Adipocyte (in vitro differentiated cells): ENCODE data around the gene RPAP3.
"Not testable (repeated sequence)": the region's sequence is repeated elsewhere in the genome, so short reads cannot be mapped to it uniquely, and the experiment has no call there.

Source experiments
- DNase-seq: peaks from one replicate; pipeline ENCODE4 v3.0.0-alpha.2; 2015; ENCODE audit warnings: low read depth
- H3K27me3 ChIP-seq: replicated peaks from 2 replicates; pipeline ENCODE4 v1.7.0; 2013; ENCODE audit warnings: mild to moderate bottlenecking, low read length, moderate library complexity; ENCODE audit not compliant: control insufficient read depth, insufficient read depth
- H3K36me3 ChIP-seq: 2 replicates; pipeline ENCODE4 v1.7.0; 2013; ENCODE audit warnings: low read length, mild to moderate bottlenecking, moderate library complexity; ENCODE audit not compliant: control insufficient read depth, insufficient read depth, severe bottlenecking
- H3K4me1 ChIP-seq: 2 replicates; pipeline ENCODE4 v1.7.0; 2013; ENCODE audit warnings: mild to moderate bottlenecking, low read length, moderate library complexity; ENCODE audit not compliant: control insufficient read depth, insufficient read depth
- H3K4me3 ChIP-seq: 2 replicates; pipeline ENCODE4 v1.7.0; 2013; ENCODE audit warnings: mild to moderate bottlenecking, low read length, moderate library complexity
- H3K9ac ChIP-seq: 2 replicates; pipeline ENCODE4 v1.7.0; 2013; ENCODE audit warnings: mild to moderate bottlenecking, low read length, moderate library complexity
- H3K9me3 ChIP-seq: 2 replicates; pipeline ENCODE4 v1.7.0; 2013; ENCODE audit warnings: mild to moderate bottlenecking, low read length, moderate library complexity; ENCODE audit not compliant: control insufficient read depth

RPAP3 gene

DNA sequence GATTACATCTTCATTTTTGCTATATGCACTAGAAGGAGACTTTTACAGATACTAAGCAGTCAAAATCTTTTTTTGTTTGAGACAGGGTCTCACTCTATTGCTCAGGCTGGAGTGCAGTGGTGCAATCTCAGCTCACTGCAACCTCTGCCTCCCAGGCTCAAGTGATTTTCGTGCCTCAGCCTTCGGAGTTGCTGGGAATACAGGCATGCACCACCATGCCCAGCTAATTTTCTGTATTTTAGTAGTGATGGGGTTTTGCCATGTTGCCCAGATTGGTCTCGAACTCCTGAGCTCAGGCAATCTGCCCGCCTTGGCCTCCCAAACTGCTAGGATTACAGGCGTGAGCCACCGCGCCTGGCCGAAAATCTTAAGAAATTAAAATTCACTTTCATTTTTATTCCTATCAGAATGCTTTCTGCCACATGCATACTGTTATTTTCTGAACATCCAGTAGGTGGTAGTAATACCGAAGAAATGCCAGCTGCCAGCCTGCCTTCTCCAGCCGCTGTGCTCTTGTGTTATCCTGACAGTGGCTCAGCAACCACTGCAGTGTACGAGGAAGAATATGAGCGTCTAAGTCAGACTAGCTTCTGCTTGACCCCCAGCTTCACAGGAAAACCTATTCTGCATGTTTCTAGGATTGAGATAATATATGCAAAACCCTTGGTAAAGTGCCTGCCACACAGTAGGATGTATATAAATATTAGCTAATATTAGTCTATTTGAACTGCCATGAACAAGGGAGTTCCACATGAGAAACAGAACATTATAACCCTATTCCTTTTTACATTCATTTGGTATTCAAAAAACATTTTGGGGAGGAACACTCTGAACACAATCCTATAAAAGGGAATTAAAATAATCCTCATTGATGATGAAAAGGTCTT is 54.2 kb downstream of the RPAP3 start:
- Histone ChIP-seq H3K9ac (no peak overlapping the region), H3K36me3 (no peaks in the 10 kb centered on the region), H3K9me3 (no peaks in the 10 kb centered on the region), H3K27me3 (no peaks in the 10 kb centered on the region), H3K4me1 (peaks cover 14% of the 10 kb centered on the region), H3K4me3 (peak overlapping the region; percentile 19)
- peak; percentile 72 for DNase-seq

DNA sequence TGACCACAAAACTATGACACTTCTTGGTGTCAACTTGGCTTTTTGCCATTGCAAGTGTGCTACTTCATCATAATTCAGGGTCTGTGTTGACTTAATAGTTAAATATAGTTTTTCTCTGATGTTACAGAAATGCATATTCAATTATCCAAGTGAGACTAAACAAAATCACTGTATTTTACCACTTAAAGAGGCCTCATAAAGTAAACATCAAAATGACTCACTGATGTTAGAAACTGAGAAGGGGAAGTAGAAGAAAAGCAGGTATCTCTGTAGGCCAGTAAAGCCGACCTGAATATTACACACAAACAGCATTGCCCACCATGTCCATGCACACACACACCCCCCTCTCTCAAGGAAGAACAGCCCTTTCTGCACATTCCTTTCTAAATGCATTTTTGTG is 55.4 kb downstream of the RPAP3 start:
- no peaks in the 10 kb centered on the region for H3K9me3 ChIP-seq
- no peak overlapping the region for H3K9ac ChIP-seq
- DNase-seq, result peak; percentile 5
- H3K4me3 ChIP-seq, result no peak overlapping the region
- H3K4me1 ChIP-seq, result peaks cover 14% of the 10 kb centered on the region
- no peaks in the 10 kb centered on the region for H3K27me3 ChIP-seq
- H3K36me3 ChIP-seq, result no peaks in the 10 kb centered on the region

DNA sequence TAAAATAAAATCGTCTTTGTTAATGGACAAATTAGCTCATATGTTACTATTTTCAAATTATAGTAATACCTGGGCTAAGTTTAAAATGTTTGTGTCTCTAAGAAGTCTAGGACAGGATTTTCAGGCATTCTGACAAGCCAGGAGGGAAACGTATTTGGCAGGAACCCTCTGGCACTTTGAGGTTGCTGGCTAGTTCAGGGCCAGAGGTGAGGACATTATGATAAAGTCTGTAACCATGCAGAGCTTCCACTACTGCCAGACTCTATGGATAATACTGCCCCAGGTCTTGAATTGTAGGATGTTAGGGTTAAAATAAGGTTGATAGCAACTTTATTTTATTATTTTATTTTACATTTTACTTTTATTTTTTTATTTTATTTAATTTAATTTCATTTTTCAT is 56.4 kb downstream of the RPAP3 start:
- Histone ChIP-seq H3K9ac (no peak overlapping the region), H3K4me1 (peaks cover 14% of the 10 kb centered on the region), H3K4me3 (no peak overlapping the region), H3K36me3 (no peaks in the 10 kb centered on the region), H3K27me3 (no peaks in the 10 kb centered on the region), H3K9me3 (peaks cover 5% of the 10 kb centered on the region)
- no peak for DNase-seq

DNA sequence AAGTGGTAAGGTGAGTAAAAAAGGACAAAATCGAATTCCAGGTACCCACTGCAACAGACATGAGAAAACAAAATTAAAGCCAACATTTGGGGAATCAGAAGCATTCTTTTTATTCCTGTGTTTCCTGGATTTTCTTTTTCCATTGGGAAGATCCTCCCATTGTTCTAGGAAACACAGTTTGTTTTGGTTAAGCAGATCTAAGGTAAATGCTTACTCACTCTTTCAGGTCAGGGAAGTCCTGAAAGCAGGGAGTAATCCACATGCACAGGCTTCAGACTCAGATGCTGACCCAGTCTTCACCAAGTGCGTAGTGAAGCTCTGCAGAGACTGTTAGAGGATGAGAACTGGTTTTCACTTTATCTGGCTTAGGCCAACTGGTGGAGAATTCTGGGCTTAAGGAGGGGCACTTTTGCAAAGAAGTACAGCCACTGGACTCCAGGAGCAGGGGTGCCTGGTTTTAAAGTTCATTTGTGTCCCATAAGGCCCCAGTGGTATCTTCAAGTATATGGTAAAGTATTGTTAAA is 57.7 kb downstream of the RPAP3 start:
- Histone ChIP-seq H3K4me3 (no peak overlapping the region), H3K36me3 (peaks cover 2% of the 10 kb centered on the region), H3K9ac (no peak overlapping the region), H3K27me3 (no peaks in the 10 kb centered on the region), H3K9me3 (peaks cover 16% of the 10 kb centered on the region), H3K4me1 (peaks cover 14% of the 10 kb centered on the region)
- no peak for DNase-seq

DNA sequence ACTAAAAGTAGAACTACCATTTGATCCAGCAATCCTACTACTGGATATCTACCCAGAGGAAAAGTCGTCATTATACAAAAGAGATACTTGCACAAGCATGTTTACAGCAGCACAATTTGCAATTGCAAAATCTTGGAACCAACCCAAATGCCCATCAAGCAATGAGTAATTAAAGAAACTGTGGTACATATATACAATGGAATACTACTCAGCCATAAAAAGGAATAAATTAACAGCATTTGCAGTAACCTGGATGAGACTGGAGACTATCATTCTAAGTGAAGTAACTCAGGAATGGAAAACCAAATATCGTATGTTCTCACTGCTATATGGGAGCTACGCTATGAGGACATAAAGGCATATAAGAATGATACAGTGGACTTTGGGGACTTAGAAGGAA is 63.5 kb downstream of the RPAP3 start:
- H3K4me1 ChIP-seq, H3K4me3 ChIP-seq, H3K27me3 ChIP-seq, H3K36me3 ChIP-seq, H3K9ac ChIP-seq, DNase-seq: not testable (repeated sequence)
- peaks cover 30% of the 10 kb centered on the region for H3K9me3 ChIP-seq

DNA sequence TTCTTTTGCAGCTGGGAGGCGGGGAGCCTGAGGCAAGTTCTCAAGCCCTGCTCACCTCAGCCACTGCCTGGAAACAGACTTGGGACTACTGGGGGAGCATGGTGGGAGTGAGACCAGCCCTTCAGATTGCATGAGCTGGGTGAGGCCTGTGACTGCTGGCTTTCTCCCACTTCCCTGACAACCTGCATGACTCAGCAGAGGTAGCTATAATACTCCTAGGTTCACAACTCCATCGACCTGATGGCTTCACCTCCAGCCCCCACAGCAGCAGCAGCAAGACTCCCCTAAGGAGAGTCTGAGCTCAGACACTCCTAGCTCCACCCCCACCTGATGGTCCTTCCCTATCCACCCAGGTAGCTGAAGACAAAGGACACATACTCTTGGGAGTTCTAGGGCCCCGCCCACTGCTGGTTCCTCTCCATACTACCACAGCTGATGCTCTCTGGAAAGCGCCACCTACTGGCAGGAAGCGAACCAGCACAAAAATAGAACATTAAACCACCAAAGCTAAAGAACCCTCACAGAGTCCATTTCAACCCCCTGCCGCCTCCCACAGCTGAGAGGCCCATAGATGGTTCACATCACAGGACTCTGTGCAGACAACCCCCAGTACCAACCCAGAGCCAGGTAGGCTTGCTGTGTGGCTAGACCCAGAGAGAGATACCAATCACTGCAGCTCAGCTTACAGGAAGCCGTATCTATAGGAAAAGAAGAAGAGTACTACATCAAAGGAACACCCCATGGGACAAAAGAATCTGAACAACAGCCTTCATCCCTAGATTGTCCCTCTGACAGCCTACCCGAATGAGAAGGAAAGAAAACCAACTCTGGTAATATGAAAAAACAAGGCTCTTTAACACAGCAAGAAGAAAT is 68.7 kb downstream of the RPAP3 start:
- peak; percentile 15 for DNase-seq
- no peaks in the 10 kb centered on the region for H3K27me3 ChIP-seq
- no peak overlapping the region for H3K4me3 ChIP-seq
- no peak overlapping the region for H3K9ac ChIP-seq
- peaks cover 11% of the 10 kb centered on the region for H3K36me3 ChIP-seq
- peaks cover 6% of the 10 kb centered on the region for H3K9me3 ChIP-seq
- no peaks in the 10 kb centered on the region for H3K4me1 ChIP-seq

DNA sequence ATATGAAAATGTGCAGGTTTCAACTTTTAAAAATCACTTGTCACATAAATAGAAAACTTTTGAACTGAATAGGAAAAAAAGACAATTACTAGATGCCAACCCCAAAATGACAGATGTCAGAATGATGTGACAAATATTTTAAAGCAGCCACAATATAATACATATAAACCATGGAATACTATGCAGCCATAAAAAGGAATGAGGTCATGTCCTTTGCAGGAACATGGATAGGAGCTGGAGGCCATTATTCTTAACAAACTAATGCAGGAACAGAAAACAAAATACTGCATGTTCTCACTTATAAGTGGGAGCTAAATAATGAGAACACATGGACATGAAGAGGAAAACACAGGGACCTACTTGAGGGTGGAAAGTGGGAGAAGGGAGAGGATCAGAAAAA is 70.1 kb downstream of the RPAP3 start:
- DNase-seq, H3K4me1 ChIP-seq, H3K27me3 ChIP-seq, H3K4me3 ChIP-seq, H3K9me3 ChIP-seq, H3K9ac ChIP-seq: not testable (repeated sequence)
- H3K36me3 ChIP-seq, result peaks cover 19% of the 10 kb centered on the region

DNA sequence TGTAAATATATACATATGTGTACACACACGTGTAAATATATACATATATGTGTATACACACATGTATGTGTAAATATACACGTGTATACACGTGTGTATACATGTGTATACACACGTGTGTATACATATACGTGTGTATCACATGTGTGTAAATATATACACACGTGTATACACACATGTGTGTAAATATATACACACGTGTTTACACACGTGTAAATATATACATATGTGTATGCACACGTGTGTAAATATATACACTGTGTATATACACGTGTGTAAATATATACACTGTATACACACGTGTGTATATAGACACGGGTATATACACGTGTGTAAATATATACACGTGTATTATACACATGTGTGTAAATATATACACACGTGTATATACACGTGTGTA is 71.7 kb downstream of the RPAP3 start:
- Histone ChIP-seq H3K4me3 (no peak overlapping the region), H3K9me3 (peaks cover 5% of the 10 kb centered on the region), H3K4me1 (no peaks in the 10 kb centered on the region), H3K27me3 (no peaks in the 10 kb centered on the region), H3K36me3 (peaks cover 22% of the 10 kb centered on the region), H3K9ac (no peak overlapping the region)
- no peak for DNase-seq

DNA sequence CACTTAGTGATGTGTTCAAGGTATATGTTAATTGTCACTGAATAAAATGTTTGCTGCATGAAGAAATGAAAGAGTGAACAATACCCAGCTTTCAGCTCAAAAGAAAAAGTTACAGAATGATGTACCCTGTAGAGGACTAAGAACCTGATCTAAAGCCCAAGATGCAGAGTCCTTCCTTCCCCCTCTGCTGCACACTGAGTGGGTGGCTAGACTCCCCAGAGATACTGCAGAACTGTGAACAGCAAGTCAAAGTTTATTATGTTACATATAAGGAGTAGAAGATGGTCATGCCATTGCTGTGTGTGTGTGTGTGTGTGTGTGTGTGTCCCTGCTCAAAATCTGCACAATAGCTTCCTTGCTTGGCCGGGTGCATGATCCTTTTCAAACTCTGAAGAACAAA is 83.9 kb downstream of the RPAP3 start:
- Histone ChIP-seq H3K9me3 (no peaks in the 10 kb centered on the region), H3K27me3 (no peaks in the 10 kb centered on the region), H3K4me3 (no peak overlapping the region), H3K4me1 (no peaks in the 10 kb centered on the region), H3K36me3 (no peaks in the 10 kb centered on the region), H3K9ac (no peak overlapping the region)
- no peak for DNase-seq

DNA sequence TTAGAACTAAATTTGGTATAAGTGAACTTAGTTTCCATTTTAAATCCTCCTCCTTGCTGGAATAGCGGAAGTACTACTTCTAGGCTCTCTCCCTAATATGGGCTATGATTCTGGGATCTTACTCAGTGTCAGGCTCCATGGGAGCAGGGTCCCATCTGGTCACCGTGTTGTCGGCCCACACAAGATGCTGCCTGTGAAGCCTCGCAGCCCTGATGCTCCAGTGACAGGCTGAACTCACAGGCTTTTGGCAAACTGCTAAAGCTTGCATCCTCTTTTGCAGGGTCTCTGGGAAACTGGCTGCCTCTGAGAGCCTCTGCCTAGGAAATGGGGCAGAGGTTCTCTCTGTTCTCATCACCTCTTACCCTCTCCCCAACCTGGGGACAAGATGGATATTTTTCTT is 88.4 kb downstream of the RPAP3 start:
- DNase-seq, result no peak
- no peak overlapping the region for H3K4me3 ChIP-seq
- no peaks in the 10 kb centered on the region for H3K4me1 ChIP-seq
- no peak overlapping the region for H3K9ac ChIP-seq
- H3K36me3 ChIP-seq, result peaks cover 4% of the 10 kb centered on the region
- peaks cover 11% of the 10 kb centered on the region for H3K9me3 ChIP-seq
- H3K27me3 ChIP-seq, result no peaks in the 10 kb centered on the region

DNA sequence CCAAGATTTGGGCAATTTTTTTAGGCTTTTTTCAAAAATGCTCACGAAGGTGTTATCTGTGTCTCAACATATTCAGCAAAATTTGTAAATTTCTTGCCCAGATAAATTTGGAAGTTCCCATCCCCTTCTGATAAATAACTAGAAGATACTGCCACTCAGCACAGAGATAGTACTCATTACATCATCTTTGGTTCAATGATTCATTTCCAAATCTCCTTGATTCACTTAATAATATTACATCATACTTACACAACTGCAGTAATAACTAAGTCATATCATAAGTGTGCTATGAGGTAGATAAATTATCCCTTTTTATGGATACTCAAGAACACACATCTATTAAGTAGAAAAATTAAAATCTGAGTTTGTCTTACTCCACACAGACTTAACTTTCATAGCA is 89.4 kb downstream of the RPAP3 start:
- Histone ChIP-seq H3K4me3 (no peak overlapping the region), H3K4me1 (no peaks in the 10 kb centered on the region), H3K36me3 (peaks cover 4% of the 10 kb centered on the region), H3K27me3 (no peaks in the 10 kb centered on the region), H3K9me3 (peaks cover 11% of the 10 kb centered on the region), H3K9ac (no peak overlapping the region)
- DNase-seq, result no peak
